ENCODE data around the gene CSNK1A1.
"Not testable (repeated sequence)": the region's sequence is repeated elsewhere in the genome, so short reads cannot be mapped to it uniquely, and the experiment has no call there.

CSNK1A1 gene

DNA sequence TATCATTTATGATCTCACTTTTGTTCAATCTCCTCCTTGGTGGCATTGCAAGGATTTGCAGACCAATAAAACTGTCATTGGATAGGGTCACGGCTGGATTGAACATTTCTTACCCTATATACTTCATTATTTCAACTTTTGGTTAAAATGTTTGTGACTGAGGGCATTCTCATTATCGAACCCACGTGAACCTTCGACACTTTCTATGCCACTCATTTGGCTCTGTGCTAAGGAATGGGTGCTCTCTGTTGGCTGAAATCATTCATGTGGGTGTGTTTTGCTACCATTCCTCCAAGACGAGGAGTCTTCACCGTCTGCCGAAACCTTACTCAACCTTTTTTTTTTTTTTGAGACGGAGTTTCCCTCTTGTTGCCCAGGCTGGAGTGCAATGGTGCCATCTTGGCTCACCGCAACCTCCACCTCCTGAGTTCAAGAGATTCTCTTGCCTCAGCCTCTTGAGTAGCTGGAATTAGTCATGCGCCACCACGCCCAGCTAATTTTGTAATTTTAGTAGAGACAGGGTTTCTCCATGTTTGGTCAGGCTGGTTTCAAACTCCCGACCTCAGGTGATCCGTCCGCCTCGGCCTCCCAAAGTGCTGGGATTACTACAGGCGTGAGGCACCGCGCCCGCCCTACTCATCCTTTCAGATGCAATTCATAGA is 62.5 kb downstream of the CSNK1A1 start:
- no peak for FAIRE-seq

DNA sequence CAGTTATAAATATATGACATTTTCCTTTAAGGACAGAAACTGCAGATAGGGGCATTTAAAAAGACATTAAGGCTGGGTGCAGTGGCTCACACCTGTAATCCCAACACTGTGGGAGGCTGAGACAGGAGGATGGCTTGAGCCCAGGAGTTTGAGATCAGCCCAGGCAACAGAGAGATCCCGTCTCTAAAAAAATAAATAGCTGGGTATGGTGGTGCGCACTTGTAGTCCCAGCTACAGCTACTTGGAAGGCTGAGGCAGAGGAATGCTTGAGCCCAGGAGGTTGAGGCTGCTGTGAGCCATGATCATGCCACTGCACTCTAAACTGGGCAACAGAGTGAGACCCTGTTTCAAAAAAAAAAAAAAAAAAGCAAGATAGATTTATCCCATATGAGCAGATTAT is 63.6 kb downstream of the CSNK1A1 start:
- FAIRE-seq = no peak

DNA sequence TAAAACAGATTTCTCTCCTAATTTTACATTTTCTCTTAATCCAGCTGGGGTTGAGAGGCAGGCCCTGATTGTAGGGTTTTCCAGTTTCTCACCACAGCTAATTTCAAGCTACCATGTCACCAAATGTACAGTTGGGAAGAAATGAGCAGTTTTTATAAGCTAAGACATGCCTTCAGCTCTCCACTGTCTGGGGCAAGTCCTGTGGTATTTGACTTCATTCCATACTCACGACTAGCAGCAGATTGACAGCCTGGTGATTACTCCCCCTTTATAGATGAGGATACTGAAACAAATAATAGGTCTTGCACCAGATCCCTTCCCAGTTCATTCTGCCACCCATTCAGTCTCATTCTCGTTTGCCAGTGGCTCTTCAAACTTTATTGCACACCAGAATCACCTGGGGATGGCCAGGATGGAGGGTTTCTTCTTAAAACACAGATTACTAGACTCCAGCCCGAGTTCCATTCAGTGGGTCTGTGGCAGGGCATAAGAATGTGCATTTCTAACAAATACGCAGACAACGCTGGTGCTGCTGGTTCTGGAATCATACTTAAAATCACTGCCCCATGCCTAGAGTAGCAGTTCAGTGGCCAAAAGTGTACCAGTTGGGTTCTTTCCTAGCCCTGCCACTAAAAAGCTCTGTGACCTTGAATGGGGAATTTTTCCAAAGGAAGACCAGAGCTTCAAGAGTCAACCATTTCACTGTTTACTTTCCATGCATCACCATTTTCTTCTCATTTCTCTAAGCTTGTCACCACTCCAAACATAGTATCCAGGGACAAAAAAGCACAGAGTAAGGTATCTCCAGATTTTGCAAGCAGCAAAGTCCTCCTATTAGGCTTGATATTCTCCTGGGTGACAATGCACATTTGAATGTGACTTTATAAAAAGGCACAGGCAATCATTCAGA is 64.3 kb downstream of the CSNK1A1 start:
- no peak for FAIRE-seq

DNA sequence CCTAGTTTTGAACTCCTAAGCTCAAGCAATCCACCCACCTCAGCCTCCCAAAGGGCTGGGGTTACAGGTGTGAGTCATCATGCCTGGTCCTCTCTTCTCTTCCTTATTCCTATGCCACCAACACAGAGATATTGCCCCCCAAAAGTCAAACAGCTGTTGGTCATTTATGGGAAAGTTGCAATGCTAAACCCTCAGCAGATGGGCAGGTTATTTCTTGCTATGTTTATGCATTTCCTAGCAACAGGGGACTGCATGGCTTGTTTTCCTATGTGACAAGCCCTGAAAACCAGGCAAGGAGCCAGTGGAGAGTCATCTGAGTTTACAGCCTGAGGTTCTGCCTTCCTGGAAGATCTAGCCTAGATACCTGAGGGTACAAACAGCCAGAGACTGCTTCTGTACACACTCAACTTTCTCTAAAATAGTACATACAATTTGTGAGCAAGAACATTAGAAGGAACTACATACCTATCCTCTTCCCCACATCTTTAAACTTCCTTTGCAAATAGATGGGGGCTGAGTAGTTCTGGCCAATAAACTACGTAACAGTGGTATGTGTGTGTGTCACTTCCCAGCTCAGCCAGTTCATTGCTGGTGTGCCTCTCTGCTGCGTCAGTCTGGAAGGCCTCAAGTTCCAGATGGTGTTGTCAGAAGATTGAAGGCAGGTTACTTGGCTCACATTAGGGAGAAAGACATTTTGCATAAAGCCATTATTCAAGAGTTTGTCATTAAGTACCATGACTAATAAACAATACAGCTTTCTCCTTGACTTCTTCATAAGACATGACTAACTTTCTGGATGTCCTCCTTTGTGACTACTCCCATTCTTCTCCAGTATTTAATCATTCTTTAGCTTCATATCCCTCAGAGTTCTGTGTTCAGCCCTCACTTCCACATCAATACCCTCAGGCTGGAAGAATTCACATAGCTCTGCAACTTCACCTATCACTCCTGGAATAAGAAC is 65.3 kb downstream of the CSNK1A1 start:
- FAIRE-seq = no peak

DNA sequence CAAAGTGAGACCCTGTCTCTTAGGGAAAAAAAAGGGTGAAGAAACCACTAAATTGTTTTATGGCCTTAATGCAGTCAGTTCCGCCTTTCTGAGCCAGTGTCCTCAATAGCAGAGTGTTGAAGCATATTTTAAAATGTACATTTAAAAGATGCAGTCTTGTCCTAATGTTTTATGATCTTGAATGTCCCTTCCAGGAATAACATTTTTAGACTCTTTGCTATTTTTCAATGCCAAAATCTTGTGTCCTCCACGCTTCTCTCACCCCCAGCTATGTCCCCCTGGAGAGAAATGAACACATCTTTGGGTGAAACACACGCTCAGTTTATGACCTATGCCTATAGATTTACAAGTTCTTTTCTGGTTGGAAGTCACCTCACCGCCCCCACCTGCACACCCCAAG is 69.8 kb downstream of the CSNK1A1 start:
- no peak for FAIRE-seq

DNA sequence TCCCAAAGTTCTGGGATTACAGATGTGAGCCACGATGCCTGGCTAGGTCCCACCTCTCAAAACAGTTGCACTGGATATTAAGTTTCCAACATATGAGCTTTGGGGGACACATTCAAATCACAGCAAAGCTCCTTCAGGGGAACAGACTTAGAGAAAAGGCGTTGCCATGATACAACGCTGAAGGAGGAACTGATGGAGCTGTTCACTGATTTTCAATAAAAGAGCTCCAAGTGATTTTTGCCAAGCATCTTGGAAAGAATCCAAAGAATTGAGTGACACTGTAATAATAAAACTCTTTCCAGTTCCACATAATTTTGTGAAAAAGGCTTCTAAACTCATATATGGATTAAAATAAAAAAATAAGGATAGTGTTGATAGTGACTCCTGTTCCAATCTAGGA is 72.5 kb downstream of the CSNK1A1 start:
- no peak for FAIRE-seq

DNA sequence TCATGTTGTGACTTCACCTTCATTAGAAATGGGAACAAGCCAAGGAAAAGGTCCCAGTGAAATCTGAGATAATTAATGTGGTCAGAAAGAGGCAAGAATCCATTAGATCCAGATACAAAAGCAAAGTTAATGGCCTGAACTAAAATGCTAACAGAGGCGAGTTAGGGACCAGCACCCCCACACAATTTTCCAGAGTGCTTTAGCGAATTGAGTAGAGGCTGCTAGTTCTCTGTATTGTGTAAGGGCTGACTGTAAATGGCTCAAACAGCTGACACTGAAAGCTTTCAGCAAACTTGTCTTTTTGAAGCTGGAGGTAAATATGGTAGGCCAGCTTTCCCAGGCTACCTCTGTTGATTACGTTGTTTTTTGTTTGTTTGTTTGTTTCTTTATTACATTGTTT is 75.5 kb downstream of the CSNK1A1 start:
- FAIRE-seq = no peak

DNA sequence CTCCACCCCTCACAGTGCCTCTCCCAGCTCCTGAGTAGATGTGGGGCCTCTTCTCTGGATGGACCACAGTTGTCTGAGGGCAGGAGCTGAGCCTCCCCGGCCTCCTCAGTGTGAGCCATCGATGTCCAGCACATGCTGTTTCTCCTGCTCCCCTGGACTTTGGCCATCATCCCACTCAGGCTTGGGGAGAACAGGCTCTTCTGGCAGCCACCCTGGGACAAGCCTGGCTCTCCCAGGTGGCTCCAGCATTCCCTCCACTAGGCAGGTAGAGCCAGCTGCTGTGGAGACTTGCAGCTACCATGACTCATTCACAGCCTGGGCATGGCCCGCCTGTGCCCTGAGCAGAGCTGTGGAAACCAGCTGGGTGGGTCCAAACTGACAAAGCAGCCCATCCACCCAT is 77.0 kb downstream of the CSNK1A1 start:
- no peak for FAIRE-seq

DNA sequence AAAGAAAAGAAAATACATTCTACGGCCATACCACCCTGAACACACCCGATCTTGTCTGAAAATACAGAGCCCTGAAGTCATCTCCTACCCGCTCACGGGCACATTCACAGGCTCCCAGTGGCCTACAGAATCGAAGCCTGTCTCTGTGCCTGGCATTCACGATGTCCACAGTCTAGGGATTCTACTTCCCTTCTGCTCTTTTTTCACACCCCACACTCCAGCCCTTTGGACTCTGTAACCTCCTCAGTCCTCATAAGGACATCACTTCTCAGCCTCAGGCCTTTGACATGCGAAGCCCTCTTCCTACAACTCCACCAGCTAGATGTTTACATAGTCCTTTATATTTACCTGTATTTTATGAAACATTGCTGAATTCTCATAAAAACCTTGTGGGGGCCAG is 77.8 kb downstream of the CSNK1A1 start:
- no peak for FAIRE-seq

DNA sequence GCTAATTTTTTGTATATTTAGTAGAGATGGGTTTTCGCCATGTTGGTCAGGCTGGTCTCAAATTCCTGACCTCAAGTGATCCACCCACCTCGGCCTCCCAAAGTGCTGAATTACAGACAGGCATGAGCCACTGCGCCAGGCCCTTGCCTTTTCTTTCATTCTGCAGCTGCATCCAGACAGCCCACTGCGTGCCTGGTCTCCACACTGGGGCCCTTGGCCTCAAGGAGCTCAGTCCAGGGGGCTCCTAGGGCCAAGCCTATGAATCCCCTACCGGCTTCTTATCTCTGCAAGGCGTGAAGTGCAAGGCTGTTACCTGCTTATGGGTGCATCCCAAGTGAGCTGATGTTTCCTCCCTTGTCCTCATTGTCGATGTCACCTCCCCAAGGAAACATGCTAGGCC is 78.8 kb downstream of the CSNK1A1 start:
- FAIRE-seq = no peak

DNA sequence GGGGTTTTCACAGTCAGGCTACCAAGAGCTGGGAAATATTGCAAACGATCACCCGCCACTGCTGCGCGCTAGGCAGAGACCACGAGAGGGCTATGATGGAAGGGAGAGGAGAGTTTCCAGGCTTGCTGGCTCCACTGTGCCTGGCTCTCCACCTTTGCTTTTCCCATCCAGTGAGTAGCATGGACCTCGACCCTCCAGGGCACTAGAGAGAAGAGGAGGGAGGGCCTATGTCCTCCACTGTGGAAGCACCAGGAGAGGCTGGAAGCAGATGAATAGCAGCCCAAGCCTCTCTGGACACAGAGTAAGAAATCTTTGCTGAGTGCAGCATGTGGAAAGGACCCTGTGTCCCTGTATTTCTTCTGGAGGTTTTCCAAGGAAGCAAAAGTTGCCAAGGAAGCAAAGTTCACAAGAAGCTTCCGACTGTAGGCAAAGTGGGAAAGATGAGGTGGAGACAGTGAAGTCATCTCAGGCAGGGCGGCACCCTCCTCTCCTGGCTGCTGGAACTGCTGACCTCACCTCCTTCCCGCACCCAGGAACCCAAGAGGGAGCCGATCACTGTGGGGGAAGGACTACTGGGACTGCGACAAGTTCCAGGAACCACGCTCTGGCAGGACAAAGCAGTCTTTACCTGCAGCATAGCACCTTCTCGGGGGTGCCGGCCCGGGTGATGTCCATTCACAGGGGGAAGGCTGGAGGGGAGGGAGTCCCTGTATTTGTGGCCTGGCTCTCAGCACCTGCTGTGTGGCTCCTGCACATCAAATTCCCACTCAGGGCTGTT is 79.6 kb downstream of the CSNK1A1 start:
- FAIRE-seq = no peak

DNA sequence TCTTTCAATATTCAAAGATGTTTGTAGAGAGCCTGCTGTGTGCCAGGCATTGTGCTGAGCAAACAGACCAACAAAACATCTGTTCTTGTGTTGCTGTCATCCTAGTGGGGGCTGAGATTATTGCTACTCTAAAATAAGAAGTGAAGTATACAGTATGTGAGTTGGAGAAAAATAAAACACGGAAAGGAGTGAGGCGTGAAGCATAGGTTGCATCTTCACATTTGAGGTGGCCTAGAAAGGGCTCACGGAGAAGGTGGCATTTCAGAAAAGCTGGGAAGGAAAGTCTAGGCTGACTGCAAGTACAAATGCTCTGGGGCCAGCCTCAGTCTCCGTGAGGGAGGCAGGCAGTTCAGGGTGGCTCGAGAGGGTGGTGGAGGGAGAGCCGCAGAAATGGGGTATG is 80.3 kb downstream of the CSNK1A1 start:
- no peak for FAIRE-seq

DNA sequence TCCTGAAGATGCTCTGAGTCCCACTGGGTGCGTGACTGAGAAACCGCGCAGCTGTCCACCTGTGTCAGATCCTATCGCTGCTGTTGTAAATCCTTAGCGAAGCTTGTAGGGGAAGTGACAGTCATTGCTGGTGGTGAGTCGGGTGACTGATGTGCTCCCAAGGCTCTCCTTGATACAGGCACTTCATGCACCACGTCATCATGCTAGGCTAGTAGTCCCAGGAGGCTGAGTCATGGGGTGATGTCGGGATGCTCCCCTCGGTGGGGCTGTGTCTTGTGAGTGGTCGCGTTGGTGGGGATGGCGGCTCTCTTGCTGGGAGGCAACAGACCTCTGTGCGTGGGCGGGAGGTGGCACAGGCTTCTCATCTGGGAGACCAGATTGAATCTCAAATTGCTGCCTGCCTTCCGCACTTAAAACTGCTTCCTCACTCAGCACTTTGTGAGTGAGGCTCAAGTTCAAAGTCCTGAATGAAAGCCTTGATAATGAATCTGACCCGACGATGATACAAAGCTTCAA is 84.7 kb downstream of the CSNK1A1 start:
- FAIRE-seq = no peak

DNA sequence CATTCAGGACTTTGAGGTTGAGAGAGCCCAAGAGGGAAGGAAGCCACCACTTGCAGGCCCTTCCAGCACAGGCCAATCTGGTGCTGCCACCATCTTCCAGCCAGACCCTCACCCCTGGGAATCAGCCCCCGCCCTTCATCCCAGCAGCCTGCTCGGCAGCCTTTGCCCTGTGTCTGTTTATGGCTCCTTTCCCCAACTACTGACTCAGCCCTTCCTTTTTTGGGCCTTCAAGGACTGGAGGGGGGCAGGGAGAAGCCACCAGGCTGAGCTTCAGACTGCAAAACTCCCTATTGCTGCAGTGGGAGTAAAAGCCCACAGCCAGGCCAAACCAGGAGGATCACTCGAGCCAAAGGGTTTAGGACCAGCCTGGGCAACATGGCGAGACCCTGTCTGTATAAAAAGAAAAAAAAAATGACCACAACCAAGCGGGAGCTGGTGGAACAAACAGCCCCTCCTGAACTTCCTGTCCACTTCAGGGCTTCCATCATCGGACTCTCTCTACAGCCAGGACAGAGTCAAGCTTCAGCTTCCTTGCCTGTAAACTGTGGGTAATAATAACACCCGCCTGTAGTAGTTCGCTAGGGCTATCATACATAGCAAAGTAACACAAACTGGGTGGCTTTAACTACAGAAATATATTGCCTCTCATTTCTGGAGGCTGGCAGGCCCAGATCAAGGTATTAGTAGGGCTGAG is 86.3 kb downstream of the CSNK1A1 start:
- no peak for FAIRE-seq

DNA sequence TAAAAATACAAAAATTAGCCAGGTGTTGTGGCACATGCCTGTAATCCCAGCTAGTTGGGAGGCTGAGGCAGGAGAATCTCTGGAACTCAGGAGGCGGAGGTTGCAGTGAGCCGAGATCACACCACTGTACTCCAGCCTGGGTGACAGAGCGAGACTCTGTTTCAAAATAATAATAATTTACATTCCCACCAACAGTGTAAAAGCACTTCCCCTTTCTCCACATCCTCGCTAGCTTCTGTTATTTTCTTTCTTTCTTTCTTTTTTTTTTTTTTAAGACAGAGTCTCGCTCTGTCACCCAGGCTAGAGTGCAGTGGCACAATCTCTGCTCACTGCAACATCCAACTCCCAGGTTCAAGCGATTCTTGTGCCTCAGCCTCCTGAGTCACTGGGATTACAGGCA is 89.3 kb downstream of the CSNK1A1 start:
- not testable (repeated sequence) for FAIRE-seq

DNA sequence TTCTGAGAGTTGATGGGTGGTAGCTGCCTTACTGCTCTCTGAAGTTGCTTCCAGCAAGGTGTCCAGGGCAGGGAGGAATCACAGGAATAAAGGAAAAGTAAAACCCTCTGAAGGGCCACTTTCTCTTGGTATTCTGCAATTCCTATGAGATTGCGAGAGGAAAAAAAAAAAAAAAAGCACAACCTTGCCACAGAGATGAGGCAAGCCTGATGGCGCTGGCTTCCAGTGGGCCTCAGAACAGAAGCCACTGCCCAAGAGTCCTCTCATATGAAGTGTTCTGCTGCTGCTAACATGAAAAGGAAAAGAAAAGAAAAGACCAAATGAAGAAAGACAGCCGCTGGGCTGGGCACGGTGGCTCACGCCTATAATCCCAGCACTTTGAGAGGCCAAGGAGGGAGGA is 91.3 kb downstream of the CSNK1A1 start:
- no peak for FAIRE-seq

DNA sequence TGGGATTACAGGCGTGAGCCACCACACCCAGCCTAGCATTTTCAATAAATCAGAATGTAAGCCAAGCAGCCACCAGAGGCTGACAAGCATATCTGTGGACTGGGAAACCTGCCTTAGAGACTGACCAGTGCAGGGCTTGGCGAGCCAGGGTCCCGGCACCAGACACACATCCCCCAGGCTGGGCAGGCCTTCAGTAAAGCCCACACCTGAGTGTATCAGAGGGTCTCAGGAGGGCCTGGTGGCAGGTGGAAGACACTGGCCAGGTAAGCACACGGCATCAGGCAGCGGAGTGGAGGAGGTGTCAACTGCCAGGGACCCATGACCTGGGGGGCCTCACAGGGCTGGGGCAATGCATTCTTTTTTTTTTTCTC is 93.9 kb downstream of the CSNK1A1 start:
- no peak for FAIRE-seq

DNA sequence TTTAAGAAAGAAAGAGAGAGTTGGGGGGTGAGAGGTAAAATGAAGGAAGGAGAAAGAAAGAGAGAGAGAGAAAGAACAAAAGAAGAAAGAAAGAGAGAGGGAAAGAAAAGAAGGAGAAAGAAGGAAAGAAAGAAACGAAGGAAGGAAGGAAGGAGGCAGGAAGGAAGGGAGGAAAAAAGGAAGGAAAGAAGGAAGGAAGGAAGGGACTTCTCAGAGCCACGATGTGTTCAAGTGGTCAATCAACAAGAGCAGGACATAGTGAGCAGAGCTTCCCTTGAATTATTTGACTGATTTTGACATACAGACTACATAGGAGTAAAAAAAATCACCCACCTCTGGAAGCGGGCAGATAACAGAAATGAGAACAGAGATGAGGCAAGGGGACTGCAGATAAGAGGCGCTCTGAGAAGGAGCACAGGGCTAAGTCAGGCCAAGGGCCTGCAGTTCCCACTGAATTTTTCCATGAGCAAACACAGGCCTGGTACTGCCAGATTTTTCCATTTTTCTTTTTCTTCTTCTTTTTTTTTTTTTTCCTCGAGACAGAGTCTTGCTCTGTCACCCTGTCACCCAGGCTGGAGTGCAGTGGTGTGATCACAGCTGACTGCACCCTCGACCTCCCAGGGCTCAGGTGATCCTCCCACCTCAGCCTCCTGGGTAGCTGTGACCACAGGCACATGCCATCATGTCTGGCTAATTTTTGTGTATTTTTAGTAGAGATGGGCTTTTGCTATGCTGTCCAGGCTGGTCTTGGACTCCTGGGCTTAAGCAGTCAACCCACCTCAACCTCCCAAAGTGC is 94.4 kb downstream of the CSNK1A1 start:
- FAIRE-seq = no peak

DNA sequence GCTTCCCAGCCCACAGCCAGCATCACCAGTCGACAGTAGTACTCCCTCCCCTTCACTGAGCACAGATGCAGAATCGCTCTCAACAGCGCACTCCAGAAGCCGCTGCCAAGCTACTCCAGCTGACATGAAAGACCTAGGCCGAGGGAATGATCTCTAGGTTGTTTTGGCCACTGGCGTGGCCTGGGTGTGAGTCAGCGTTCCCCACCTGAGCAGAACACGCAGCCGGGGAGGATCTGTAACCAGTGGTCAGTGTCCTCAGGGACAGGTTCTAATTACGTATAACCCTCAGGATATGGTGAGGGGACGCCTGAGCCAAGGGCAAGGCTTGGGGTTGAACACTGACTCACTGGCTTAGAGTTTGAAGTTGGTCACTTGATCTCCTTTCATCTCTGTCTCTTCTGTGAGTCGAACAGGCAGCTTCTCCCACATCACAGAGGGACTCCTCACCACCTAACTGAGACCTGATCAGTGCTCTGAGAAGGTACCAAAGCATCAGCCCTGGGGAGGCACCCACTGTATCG is 95.3 kb downstream of the CSNK1A1 start:
- no peak for FAIRE-seq
